Endothelial cell (in vitro differentiated cells): ENCODE data around the gene SH3RF1. TPM values are rescaled to one million over a fixed set of nuclear protein-coding genes. Genes with fewer than 3 reads are reported as not detected.

Source experiments
- DNase-seq: peaks from one replicate; pipeline ENCODE4 v3.0.0; 2021; ENCODE audit warnings: low spot score
- H3K27ac Mint-ChIP-seq: one replicate; pipeline ENCODE4 v1.8.0; 2021; ENCODE audit warnings: mixed read lengths, inconsistent platforms; ENCODE audit not compliant: unreplicated experiment
- H3K27me3 Mint-ChIP-seq: one replicate; pipeline ENCODE4 v1.8.0; 2021; ENCODE audit warnings: mild to moderate bottlenecking, moderate library complexity, mixed read lengths, inconsistent platforms; ENCODE audit not compliant: unreplicated experiment
- H3K36me3 Mint-ChIP-seq: one replicate; pipeline ENCODE4 v1.8.0; 2021; ENCODE audit warnings: mild to moderate bottlenecking, low read depth, mixed read lengths, inconsistent platforms; ENCODE audit not compliant: unreplicated experiment
- H3K4me1 Mint-ChIP-seq: one replicate; pipeline ENCODE4 v1.8.0; 2021; ENCODE audit warnings: mild to moderate bottlenecking, mixed read lengths, inconsistent platforms; ENCODE audit not compliant: unreplicated experiment
- H3K4me3 Mint-ChIP-seq: one replicate; pipeline ENCODE4 v1.8.0; 2021; ENCODE audit warnings: mild to moderate bottlenecking, mixed read lengths, inconsistent platforms; ENCODE audit not compliant: unreplicated experiment
- H3K9me3 Mint-ChIP-seq: one replicate; pipeline ENCODE4 v1.8.0; 2021; ENCODE audit warnings: mixed read lengths, inconsistent platforms; ENCODE audit not compliant: unreplicated experiment
- total RNA-seq: library from RNA; stranded (reverse); fragmentation: NEBNext Ultra II Directional; extraction: Animal tissue kit (Norgen Biotek cat#: 25700); gene quantifications from one replicate; pipeline ENCODE4 v1.2.1, GENCODE V29; 2021; ENCODE audit not compliant: unreplicated experiment
- TF ChIP-seq, protein P1 (sequence below): fragments of 200-600 bp; sonication (generic); IDR thresholded peaks from one replicate; pipeline ENCODE4 v1.5.0; 2021; ENCODE audit warnings: antibody characterized with exemption; ENCODE audit not compliant: unreplicated experiment

SH3RF1 gene
- total RNA-seq, 1 donor from 2014 or later = 23.5 TPM

DNA sequence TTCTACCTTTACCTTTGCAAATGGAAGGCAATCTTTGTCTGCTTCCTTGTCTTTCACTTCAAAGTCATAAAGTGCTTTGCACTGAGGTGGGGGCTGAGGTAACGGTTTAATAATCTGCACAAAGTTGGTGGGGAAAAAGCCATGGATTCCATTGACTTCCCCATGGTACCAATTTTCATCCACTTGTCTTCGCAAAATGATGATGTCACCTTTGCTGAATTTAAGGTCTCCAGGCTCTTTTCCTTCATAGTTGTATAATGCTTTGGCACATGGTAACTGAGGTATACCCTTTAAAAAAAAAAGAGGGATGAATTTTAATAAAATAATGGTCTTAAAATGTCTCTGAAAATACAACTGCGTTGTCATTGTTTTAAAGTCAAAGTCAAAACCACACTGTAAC lies 114.4 kb downstream of the SH3RF1 start:
- H3K36me3 Mint-ChIP-seq = peaks cover 20% of the 10 kb centered on the region
- H3K27ac Mint-ChIP-seq = no peak overlapping the region
- H3K27me3 Mint-ChIP-seq = no peaks in the 10 kb centered on the region
- TF ChIP-seq, protein P1, sequence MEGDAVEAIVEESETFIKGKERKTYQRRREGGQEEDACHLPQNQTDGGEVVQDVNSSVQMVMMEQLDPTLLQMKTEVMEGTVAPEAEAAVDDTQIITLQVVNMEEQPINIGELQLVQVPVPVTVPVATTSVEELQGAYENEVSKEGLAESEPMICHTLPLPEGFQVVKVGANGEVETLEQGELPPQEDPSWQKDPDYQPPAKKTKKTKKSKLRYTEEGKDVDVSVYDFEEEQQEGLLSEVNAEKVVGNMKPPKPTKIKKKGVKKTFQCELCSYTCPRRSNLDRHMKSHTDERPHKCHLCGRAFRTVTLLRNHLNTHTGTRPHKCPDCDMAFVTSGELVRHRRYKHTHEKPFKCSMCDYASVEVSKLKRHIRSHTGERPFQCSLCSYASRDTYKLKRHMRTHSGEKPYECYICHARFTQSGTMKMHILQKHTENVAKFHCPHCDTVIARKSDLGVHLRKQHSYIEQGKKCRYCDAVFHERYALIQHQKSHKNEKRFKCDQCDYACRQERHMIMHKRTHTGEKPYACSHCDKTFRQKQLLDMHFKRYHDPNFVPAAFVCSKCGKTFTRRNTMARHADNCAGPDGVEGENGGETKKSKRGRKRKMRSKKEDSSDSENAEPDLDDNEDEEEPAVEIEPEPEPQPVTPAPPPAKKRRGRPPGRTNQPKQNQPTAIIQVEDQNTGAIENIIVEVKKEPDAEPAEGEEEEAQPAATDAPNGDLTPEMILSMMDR = no peak
- DNase-seq = no peak
- H3K9me3 Mint-ChIP-seq = no peaks in the 10 kb centered on the region
- peaks cover 12% of the 10 kb centered on the region for H3K4me1 Mint-ChIP-seq
- H3K4me3 Mint-ChIP-seq = no peak overlapping the region

DNA sequence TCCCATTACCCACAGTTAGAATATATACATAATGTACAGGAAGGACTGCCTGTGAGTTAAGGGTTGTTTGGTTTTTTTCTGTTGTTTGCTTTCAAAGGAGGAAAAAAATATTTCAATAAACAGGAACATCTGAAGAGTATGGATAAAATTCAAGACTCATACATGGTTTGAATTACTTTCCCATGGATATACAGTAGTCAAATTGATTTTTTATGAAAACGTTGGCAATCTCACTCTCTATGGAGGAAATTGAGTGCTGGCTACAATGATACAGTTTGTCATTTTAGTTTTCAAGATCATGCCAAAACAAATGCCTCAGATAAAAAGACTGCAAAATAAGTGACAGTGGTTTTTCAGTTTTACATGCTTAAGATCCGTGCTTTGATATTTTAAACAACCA lies 116.6 kb downstream of the SH3RF1 start:
- Mint-ChIP-seq H3K27me3 (no peaks in the 10 kb centered on the region), H3K4me1 (peaks cover 23% of the 10 kb centered on the region), H3K4me3 (no peak overlapping the region), H3K27ac (no peak overlapping the region), H3K9me3 (no peaks in the 10 kb centered on the region), H3K36me3 (peaks cover 27% of the 10 kb centered on the region)
- TF ChIP-seq, protein P1 = no peak
- DNase-seq = no peak

DNA sequence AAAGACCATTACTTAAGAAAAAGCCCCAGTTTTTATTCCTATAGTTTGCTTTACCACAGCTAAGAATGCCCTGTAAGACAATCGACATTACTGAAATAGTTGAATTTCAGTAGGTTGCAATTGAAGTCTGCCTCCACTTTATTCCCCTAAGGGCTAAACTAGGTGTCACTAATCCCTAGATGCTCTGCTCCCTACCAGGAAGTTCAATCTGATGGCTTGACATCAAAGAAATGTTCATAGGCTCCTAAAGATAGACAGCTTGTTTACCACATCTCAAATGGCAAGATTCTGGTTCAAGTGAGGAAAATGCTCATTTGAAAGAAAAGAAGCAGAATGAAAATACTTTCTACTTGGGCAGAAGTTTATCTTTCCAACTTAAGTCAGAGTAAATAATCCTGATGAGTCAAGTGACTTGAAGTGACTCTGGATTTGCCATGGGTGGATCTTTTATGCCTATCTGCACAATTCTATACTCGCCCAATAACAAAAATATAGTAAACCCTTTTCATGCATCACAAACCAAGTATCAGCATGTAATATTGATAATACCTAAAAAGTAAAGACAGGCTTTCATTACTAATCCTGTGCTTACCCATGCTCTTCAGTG lies 117.2 kb downstream of the SH3RF1 start:
- Mint-ChIP-seq H3K27me3 (no peaks in the 10 kb centered on the region), H3K9me3 (no peaks in the 10 kb centered on the region), H3K36me3 (peaks cover 27% of the 10 kb centered on the region), H3K27ac (no peak overlapping the region), H3K4me1 (peaks cover 21% of the 10 kb centered on the region), H3K4me3 (no peak overlapping the region)
- TF ChIP-seq, protein P1 = no peak
- DNase-seq = no peak

DNA sequence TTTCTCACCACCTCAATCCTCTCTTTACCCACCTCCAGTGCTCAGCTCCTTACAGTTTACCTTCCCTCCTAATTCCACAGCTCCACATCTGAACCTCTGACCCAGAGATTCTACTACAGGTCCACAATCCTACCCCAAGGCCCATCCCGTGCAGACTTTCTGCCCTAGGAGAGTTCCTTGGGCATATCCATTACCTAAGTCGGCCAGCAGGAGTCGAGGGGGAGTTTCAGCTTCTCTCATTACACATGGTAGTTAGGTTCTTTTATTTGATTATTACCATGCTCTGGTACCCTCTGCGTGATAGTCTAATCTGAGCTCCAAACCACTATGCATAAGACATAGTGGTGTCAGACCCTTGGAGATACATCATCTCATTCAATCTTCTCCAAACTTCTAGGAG lies 117.9 kb downstream of the SH3RF1 start:
- no peak overlapping the region for H3K27ac Mint-ChIP-seq
- H3K4me3 Mint-ChIP-seq = no peak overlapping the region
- H3K27me3 Mint-ChIP-seq = no peaks in the 10 kb centered on the region
- DNase-seq = no peak
- peaks cover 18% of the 10 kb centered on the region for H3K4me1 Mint-ChIP-seq
- TF ChIP-seq, protein P1 = no peak
- H3K9me3 Mint-ChIP-seq = no peaks in the 10 kb centered on the region
- peaks cover 23% of the 10 kb centered on the region for H3K36me3 Mint-ChIP-seq

DNA sequence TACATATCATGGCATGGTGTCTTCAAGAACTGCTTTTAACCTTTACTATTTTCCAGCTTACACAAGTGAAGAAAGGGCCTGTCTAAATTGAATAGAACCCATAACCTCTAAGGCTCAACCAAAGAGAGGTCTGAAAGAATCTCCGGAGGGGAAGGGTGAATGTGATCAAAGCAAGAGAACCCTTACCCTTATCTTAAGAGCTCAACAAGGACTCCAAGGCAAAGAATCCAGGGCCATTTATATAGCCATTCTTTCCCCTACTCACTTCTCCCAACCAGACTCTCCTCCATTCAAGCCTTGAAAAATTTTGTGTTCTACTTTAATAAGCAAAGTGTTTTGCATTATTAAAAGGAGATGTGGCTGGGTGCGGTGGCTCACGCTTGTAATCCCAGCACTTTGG lies 118.7 kb downstream of the SH3RF1 start:
- Mint-ChIP-seq H3K27me3 (no peaks in the 10 kb centered on the region), H3K36me3 (peaks cover 23% of the 10 kb centered on the region), H3K4me3 (no peak overlapping the region), H3K9me3 (no peaks in the 10 kb centered on the region), H3K27ac (no peak overlapping the region), H3K4me1 (peaks cover 18% of the 10 kb centered on the region)
- TF ChIP-seq, protein P1 = no peak
- DNase-seq = no peak
